WI38 (cell line): ENCODE data around the gene SLC44A4.
"Not testable (repeated sequence)": the region's sequence is repeated elsewhere in the genome, so short reads cannot be mapped to it uniquely, and the experiment has no call there.

Experiments used
- H3K4me3 ChIP-seq: 2 replicates; pipeline ENCODE4 v1.5.1; 2011; ENCODE audit warnings: low read depth, mild to moderate bottlenecking, control low read depth, low read length
- TF ChIP-seq, protein P1 (sequence below): IDR thresholded peaks from 2 replicates; pipeline ENCODE4 v1.5.1; 2012; ENCODE audit warnings: low read depth, mild to moderate bottlenecking, control low read depth, low read length

Gene SLC44A4

DNA sequence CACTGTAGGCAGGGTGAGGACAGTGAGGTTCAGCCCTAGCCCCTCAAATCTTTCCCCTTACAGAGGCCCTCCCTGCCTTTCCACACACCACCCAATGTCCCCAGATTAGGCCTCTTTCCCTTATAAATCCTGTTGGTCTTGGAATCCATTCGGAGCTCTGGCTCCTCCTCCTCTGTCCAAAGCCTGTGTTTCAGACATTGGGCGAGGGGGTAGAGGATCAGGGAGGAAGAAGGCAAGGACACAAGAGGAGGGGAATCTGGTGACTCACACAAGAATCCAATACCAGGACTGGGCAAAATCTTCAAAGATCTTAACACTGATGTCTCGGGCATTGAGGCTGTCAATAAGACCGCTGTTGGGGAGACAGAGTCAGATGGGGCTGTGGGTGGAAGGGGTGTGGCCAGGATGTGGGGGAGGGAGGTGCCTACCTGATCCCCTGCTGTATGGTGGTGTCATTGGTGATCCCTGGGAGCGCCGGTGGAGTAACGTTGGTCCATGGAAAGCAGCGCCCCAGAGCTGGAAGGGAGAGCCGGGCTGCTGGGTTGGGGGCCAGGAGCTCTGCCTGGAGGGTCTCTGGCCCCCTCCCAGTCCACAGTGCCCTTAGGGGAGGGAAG lies 7.6 kb downstream of the SLC44A4 start:
- no peak overlapping the region for H3K4me3 ChIP-seq
- TF ChIP-seq, protein P1, sequence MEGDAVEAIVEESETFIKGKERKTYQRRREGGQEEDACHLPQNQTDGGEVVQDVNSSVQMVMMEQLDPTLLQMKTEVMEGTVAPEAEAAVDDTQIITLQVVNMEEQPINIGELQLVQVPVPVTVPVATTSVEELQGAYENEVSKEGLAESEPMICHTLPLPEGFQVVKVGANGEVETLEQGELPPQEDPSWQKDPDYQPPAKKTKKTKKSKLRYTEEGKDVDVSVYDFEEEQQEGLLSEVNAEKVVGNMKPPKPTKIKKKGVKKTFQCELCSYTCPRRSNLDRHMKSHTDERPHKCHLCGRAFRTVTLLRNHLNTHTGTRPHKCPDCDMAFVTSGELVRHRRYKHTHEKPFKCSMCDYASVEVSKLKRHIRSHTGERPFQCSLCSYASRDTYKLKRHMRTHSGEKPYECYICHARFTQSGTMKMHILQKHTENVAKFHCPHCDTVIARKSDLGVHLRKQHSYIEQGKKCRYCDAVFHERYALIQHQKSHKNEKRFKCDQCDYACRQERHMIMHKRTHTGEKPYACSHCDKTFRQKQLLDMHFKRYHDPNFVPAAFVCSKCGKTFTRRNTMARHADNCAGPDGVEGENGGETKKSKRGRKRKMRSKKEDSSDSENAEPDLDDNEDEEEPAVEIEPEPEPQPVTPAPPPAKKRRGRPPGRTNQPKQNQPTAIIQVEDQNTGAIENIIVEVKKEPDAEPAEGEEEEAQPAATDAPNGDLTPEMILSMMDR, result no peak

- no peak overlapping the region for H3K4me3 ChIP-seq
- TF ChIP-seq, protein P1, result no peak
Measured at GRCh38 chr6:31870385-31870921, 8.3 kb downstream of the SLC44A4 start.

DNA sequence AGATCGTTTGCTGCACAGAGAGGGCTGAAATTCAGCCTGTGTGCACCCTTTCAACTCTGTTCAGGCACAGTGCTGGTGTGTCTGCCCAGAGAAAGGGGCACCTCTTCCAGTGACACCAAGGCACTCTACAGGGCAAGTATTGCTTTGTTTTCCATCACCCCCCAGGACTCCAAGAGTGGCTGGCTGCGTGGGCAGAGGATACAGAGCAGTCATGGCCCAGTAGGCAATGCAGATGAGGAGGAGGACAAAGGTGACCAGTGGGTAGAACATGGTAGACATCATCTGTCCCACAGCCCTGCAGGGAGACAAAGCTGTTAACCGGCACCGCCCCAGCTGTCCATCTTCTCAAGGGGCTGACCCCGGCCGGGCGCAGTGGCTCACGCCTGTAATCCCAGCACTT lies 9.5 kb downstream of the SLC44A4 start:
- TF ChIP-seq, protein P1, result no peak
- H3K4me3 ChIP-seq, result no peak overlapping the region

DNA sequence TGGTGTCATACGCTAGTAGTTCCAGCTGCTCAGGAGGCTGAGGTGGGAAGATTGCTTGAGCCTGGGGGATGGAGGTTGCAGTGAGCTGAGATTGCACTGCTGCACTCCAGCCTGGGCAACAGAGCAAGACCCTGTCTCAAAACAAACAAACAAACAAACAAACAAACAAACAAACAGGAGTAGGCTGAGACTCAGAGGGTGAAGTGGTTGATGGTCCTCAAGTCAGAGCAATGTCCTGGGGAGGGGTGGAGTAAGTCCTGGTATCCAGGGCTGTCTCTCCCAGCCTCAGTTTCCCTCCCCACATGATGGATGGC lies 10.2 kb downstream of the SLC44A4 start:
- not testable (repeated sequence) for H3K4me3 ChIP-seq

- TF ChIP-seq, protein P1, result no peak
- H3K4me3 ChIP-seq, result no peak overlapping the region
Measured at GRCh38 chr6:31865205-31866118, 13.3 kb downstream of the SLC44A4 start.

GRCh38 chr6:31864818-31865204 lies 14.0 kb downstream of the SLC44A4 start:
- TF ChIP-seq, protein P1, result no peak
- H3K4me3 ChIP-seq, result no peak overlapping the region

GRCh38 chr6:31864123-31864562 lies 14.7 kb downstream of the SLC44A4 start:
- H3K4me3 ChIP-seq, result peak overlapping the region; percentile 63
